ENCODE data around the gene RNASEL.

- TF ChIP-seq CTCF (IDR thresholded peaks at IDR 0.05) (no peak), POLR2AphosphoS5 (IDR thresholded peaks at IDR 0.05; ENCODE audit: low read depth, low read length) (no peak), REST (IDR thresholded peaks at IDR 0.05; ENCODE audit: insufficient read depth in 1 of 2, low read depth in 2 of 2, low read length in 1 of 2) (no peak), SIN3A (IDR thresholded peaks at IDR 0.05; ENCODE audit: borderline replicate concordance, insufficient read depth, low read depth, low read length) (no peak)
These were observed 14.7 kb upstream of the RNASEL start for GRCh38 chr1:182603646-182604174.

All from Panc1 (cell line).